Measurements from ENCODE around the gene FCRLB.
"Not testable (repeated sequence)": the region's sequence is repeated elsewhere in the genome, so short reads cannot be mapped to it uniquely, and the experiment has no call there.

Gene FCRLB

GRCh38 chr1:161681879-161682278 is 39.5 kb upstream of the FCRLB start:
- no peaks in the 10 kb centered on the region; the same call in 1 of the 2 replicates for H3K9me3 ChIP-seq
- no peak for TF ChIP-seq CTCF (IDR thresholded peaks at IDR 0.05; ENCODE audit: low read depth, low read length)
- H3K4me1 ChIP-seq = no peaks in the 10 kb centered on the region
- DNase-seq = no peak
- H3K36me3 ChIP-seq = no peaks in the 10 kb centered on the region
- no peak overlapping the region for H3K4me3 ChIP-seq (ENCODE audit: low read depth, low read length)
- peaks cover 57% of the 10 kb centered on the region for H3K27me3 ChIP-seq

GRCh38 chr1:161688946-161689345 is 32.4 kb upstream of the FCRLB start:
- no peaks in the 10 kb centered on the region for H3K36me3 ChIP-seq
- no peak for DNase-seq
- no peak overlapping the region for H3K4me3 ChIP-seq (ENCODE audit: low read depth, low read length)
- TF ChIP-seq CTCF (IDR thresholded peaks at IDR 0.05; ENCODE audit: low read depth, low read length) = no peak
- H3K27me3 ChIP-seq = peaks cover 24% of the 10 kb centered on the region
- no peaks in the 10 kb centered on the region; the same call in 1 of the 2 replicates for H3K9me3 ChIP-seq
- H3K4me1 ChIP-seq = no peaks in the 10 kb centered on the region

- Histone ChIP-seq H3K4me3 (ENCODE audit: low read depth, low read length) (no peak overlapping the region), H3K4me1 (no peaks in the 10 kb centered on the region), H3K36me3 (no peaks in the 10 kb centered on the region), H3K9me3 (no peaks in the 10 kb centered on the region; the same call in 1 of the 2 replicates), H3K27me3 (peaks cover 23% of the 10 kb centered on the region)
- TF ChIP-seq CTCF (IDR thresholded peaks at IDR 0.05; ENCODE audit: low read depth, low read length) = no peak
- no peak for DNase-seq
Measured at GRCh38 chr1:161691846-161692245, 29.5 kb upstream of the FCRLB start.

GRCh38 chr1:161693020-161693712 is 28.2 kb upstream of the FCRLB start:
- H3K4me1 ChIP-seq, H3K9me3 ChIP-seq, H3K36me3 ChIP-seq, DNase-seq: not testable (repeated sequence)
- peak overlapping the region; percentile 34 for H3K4me3 ChIP-seq (ENCODE audit: low read depth, low read length)
- H3K27me3 ChIP-seq = peaks cover 23% of the 10 kb centered on the region

- not testable (repeated sequence) for DNase-seq; H3K4me3 ChIP-seq (ENCODE audit: low read depth, low read length); H3K9me3 ChIP-seq; H3K36me3 ChIP-seq; H3K4me1 ChIP-seq
- peaks cover 25% of the 10 kb centered on the region for H3K27me3 ChIP-seq
Measured at GRCh38 chr1:161698302-161698701, 23.0 kb upstream of the FCRLB start.

- no peaks in the 10 kb centered on the region for H3K9me3 ChIP-seq
- no peak overlapping the region for H3K4me3 ChIP-seq (ENCODE audit: low read depth, low read length)
- no peak for TF ChIP-seq CTCF (IDR thresholded peaks at IDR 0.05; ENCODE audit: low read depth, low read length)
- no peaks in the 10 kb centered on the region for H3K36me3 ChIP-seq
- no peaks in the 10 kb centered on the region for H3K4me1 ChIP-seq
- peaks cover 3% of the 10 kb centered on the region; the same call in 1 of the 2 replicates for H3K27me3 ChIP-seq
- no peak for DNase-seq
Measured at GRCh38 chr1:161702250-161702649, 19.1 kb upstream of the FCRLB start.

GRCh38 chr1:161705537-161705936 is 15.8 kb upstream of the FCRLB start:
- TF ChIP-seq CTCF (IDR thresholded peaks at IDR 0.05; ENCODE audit: low read depth, low read length) = no peak
- H3K27me3 ChIP-seq = peaks cover 3% of the 10 kb centered on the region
- no peaks in the 10 kb centered on the region for H3K36me3 ChIP-seq
- no peak overlapping the region for H3K4me3 ChIP-seq (ENCODE audit: low read depth, low read length)
- DNase-seq = no peak
- H3K9me3 ChIP-seq = no peaks in the 10 kb centered on the region
- H3K4me1 ChIP-seq = no peaks in the 10 kb centered on the region
